Panc1 (cell line): Measurements from ENCODE around the gene VDR. TPM values are rescaled to one million over a fixed set of nuclear protein-coding genes. Genes with fewer than 3 reads are reported as not detected.
A peak's percentile ranks its signal among the peaks of the same experiment; 100 is the strongest.

Experiments used
- ATAC-seq: fragments of 200-7000 bp; cut with Tn5 transposase; 2 replicates; pipeline ENCODE4 v1.9.1; 2020; ENCODE audit warnings: mild to moderate bottlenecking, moderate library complexity
- BruUV-seq: library from RNA; stranded (reverse); fragments of 400-500 nt; replicated peaks from 2 replicates; lab custom pipeline; 2021; lab: Mats Ljungman, UMichigan
- CTCF ChIA-PET: fragments of 300-600 bp; sonication (Branson Sonifier 250); formaldehyde crosslinking; loops from one replicate; lab custom pipeline; 2022; ENCODE audit warnings: antibody characterized with exemption; lab: Charles Lee
- POLR2A ChIA-PET: fragments of 300-600 bp; sonication (Branson Sonifier 250); formaldehyde crosslinking; loops from one replicate; lab custom pipeline; 2022; ENCODE audit warnings: antibody characterized with exemption; lab: Charles Lee
- DNase-seq: peaks from one replicate; pipeline ENCODE4 v3.0.0-alpha.2; 2010; ENCODE audit warnings: low read depth, low spot score
- H3K27ac ChIP-seq: 2 replicates; pipeline ENCODE4 v1.5.1; 2011; ENCODE audit warnings: mild to moderate bottlenecking, low read length, inconsistent platforms
- H3K27me3 ChIP-seq: fragments of 200-500 bp; sonication (Bioruptor generic); 2 replicates; pipeline ENCODE4 v1.6.0; 2014; ENCODE audit warnings: low read length, inconsistent platforms; ENCODE audit not compliant: control insufficient read depth, insufficient read depth
- H3K36me3 ChIP-seq: fragments of 200-500 bp; sonication (Bioruptor generic); 2 replicates; pipeline ENCODE4 v1.5.1; 2014; ENCODE audit warnings: inconsistent platforms, mild to moderate bottlenecking, low read length, moderate library complexity; ENCODE audit not compliant: control insufficient read depth, insufficient read depth
- H3K4me1 ChIP-seq: 2 replicates; pipeline ENCODE4 v1.5.1; 2011; ENCODE audit warnings: inconsistent platforms, mild to moderate bottlenecking, low read length, moderate library complexity; ENCODE audit not compliant: control insufficient read depth, insufficient read depth
- H3K4me3 ChIP-seq, 2 experiments: 2 replicates each; pipeline ENCODE4 v1.5.1; 2011 to 2012; ENCODE audit warnings: low read depth in 2 of 2, low read length in 2 of 2, mild to moderate bottlenecking in 2 of 2, inconsistent platforms in 1 of 2, moderate library complexity in 1 of 2
- H3K9me3 ChIP-seq: fragments of 200-500 bp; sonication (Bioruptor generic); 2 replicates; pipeline ENCODE4 v1.5.1; 2014; ENCODE audit warnings: low read depth, mild to moderate bottlenecking, inconsistent platforms, low read length, moderate library complexity; ENCODE audit not compliant: control insufficient read depth, insufficient read depth
- CTCF ChIP-seq: fragments of 450-650 bp; IDR thresholded peaks from 2 replicates; pipeline ENCODE4 v1.5.1; 2017; ENCODE audit warnings: mild to moderate bottlenecking
- POLR2AphosphoS5 ChIP-seq: IDR thresholded peaks from 2 replicates; pipeline ENCODE4 v1.6.1; 2012; ENCODE audit warnings: mild to moderate bottlenecking, low read depth, low read length, moderate library complexity
- REST ChIP-seq, 2 experiments: IDR thresholded peaks; 2 replicates each; pipeline ENCODE4 v1.6.1; 2011 to 2012; ENCODE audit warnings: low read depth in 2 of 2, control low read depth in 1 of 2, low read length in 1 of 2, mild to moderate bottlenecking in 1 of 2, moderate library complexity in 1 of 2; ENCODE audit not compliant: insufficient read depth in 1 of 2
- SIN3A ChIP-seq: IDR thresholded peaks from 2 replicates; pipeline ENCODE4 v1.6.1; 2012; ENCODE audit warnings: low read depth, mild to moderate bottlenecking, low read length, moderate library complexity, borderline replicate concordance; ENCODE audit not compliant: insufficient read depth
- TCF7L2 ChIP-seq: IDR thresholded peaks from 2 replicates; pipeline ENCODE4 v1.6.1; 2011; ENCODE audit warnings: mild to moderate bottlenecking, low read depth, low read length, inconsistent platforms
- in situ Hi-C: cut with HindIII; loops from 2 replicates; pipeline ENCODE4 v1.10.0; 2016; ENCODE audit warnings: low sequenced_read_pairs, low pct_unique_long_range_greater_than_20kb
- intact Hi-C: fragments of 100-400 bp; cut with micrococcal nuclease; formaldehyde crosslinking; loops from one replicate; pipeline ENCODE4 v1.10.0; 2022; ENCODE audit not compliant: unreplicated experiment
- total RNA-seq: library from RNA; stranded (reverse); gene quantifications from one replicate; pipeline ENCODE4 v1.2.1, GENCODE V29; 2021; ENCODE audit not compliant: unreplicated experiment

The VDR gene
- total RNA-seq, 1 experiment from 2014 or later = 3.0 TPM

- no peak for ATAC-seq
- CTCF ChIA-PET = no interaction called here
- POLR2A ChIA-PET = no interaction called here
- Histone ChIP-seq H3K4me3 (no peak overlapping the region), H3K36me3 (no peaks in the 10 kb centered on the region), H3K9me3 (no peaks in the 10 kb centered on the region), H3K27me3 (no peaks in the 10 kb centered on the region), H3K4me1 (peaks cover 35% of the 10 kb centered on the region), H3K27ac (no peak overlapping the region; the same call in 1 of the 2 replicates)
- TF ChIP-seq CTCF (no peak), TCF7L2 (no peak), REST (IDR thresholded peaks at IDR 0.05; ENCODE audit: insufficient read depth in 1 of 2, low read depth in 2 of 2, low read length in 1 of 2) (no peak), SIN3A (no peak), POLR2AphosphoS5 (no peak)
- in situ Hi-C loops = no loop called here
- intact Hi-C loops = no loop called here
- no peak for DNase-seq
- no TSS peak for BruUV-seq
These were observed 79.6 kb downstream of the VDR start for GRCh38 chr12:47825173-47825639.

DNA sequence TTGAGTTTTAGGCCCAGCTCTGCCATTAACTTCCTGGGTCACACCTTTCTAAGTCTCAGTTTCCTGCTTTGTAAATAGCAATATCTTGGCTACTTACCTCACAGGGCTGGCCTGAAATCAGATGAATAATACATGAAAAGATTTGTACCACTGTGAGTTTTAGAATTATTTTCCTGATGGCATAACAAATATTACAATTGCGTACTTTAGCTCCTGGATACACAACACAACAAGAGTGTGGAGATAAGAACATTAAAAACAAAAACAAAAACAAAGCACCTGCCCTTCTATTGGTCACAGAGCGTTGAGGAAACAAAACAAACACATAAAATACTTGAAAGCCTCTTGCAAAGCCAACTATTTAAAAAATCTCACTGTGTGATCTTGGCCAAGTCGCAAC lies 80.2 kb downstream of the VDR start:
- Histone ChIP-seq H3K9me3 (no peaks in the 10 kb centered on the region), H3K27me3 (no peaks in the 10 kb centered on the region), H3K4me3 (no peak overlapping the region), H3K4me1 (peaks cover 35% of the 10 kb centered on the region), H3K36me3 (no peaks in the 10 kb centered on the region), H3K27ac (peak overlapping the region; percentile 4; the same call in 1 of the 2 replicates)
- CTCF ChIA-PET = no interaction called here
- intact Hi-C loops = no loop called here
- ATAC-seq = no peak
- BruUV-seq = no TSS peak
- DNase-seq = no peak
- TF ChIP-seq CTCF (no peak), SIN3A (no peak), POLR2AphosphoS5 (no peak), REST (IDR thresholded peaks at IDR 0.05; ENCODE audit: insufficient read depth in 1 of 2, low read depth in 2 of 2, low read length in 1 of 2) (no peak), TCF7L2 (no peak; the same call in 1 of the 2 replicates)
- in situ Hi-C loops = no loop called here
- POLR2A ChIA-PET = no interaction called here
